Activated CD4-positive, alpha-beta T cell treated with anti-CD3 and anti-CD28 coated beads, Interleukin-2, amount 50 U/mL, for 4 hours (primary cell): ENCODE data around the gene CDH4.

Experiments used
- DNase-seq, 2 experiments: peaks; one replicate each; pipeline ENCODE4 v3.0.0-alpha.2; 2020

CDH4 gene

DNA sequence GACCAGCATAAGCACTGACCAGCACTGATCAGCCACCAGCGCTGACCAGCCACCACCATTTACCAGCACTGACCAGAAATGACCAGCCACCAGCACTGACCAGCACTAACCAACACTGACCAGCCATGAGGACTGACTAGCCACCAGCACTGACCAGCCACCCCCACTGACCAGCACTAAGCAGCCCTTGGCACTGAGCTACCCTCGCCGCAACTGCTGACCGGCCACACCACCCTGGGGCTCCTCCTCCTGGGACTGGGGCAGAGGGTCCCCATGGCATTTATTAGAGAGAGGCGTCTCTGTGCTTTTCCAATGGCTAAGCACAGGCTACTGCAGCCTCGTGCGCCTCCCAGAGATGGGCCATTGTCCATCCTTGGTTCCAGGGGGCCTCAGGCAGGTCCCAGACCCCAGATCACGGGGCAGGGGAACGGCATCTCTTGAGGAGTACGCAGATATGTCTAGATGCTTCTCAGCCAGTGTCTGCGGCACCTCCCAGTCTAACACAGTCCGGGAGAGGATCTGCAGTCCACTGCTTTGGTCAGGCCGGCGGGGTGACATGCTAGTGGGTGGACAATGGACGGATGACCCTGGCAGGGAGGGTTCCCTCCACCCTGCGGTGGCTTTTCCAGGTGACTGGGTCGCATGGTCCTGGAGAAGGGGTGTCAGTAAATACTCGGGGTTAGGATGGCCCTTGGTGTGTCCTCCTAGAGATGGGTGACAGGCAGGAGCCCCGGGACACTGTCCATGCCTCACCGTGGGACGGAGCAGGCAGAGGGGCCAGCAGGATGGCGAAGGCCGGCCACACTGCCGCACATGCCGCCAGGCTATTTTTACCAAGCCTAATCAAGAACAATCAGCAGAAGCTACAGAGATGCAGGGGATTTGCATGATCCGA is 645.6 kb downstream of the CDH4 start:
- no peak for DNase-seq

DNA sequence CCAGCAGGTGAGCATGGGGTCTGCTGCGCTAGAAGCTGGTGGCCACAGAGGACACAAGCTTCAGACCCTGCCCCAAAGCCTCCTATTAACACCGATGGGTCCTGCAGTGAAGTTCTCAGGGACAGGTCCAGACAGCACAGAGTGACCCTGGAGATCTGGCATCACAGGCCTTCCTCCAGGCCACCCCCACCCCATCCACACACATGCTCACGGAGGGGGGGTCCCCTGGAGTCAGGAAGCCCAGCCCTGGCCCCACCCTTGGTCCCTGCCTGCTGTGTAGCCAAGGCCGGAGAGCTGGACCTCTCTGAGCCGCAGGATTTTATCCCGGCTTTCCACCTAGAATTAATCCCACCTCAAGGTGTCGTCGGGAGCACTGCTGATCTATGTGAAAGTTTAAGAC is 646.3 kb downstream of the CDH4 start:
- DNase-seq = no peak

DNA sequence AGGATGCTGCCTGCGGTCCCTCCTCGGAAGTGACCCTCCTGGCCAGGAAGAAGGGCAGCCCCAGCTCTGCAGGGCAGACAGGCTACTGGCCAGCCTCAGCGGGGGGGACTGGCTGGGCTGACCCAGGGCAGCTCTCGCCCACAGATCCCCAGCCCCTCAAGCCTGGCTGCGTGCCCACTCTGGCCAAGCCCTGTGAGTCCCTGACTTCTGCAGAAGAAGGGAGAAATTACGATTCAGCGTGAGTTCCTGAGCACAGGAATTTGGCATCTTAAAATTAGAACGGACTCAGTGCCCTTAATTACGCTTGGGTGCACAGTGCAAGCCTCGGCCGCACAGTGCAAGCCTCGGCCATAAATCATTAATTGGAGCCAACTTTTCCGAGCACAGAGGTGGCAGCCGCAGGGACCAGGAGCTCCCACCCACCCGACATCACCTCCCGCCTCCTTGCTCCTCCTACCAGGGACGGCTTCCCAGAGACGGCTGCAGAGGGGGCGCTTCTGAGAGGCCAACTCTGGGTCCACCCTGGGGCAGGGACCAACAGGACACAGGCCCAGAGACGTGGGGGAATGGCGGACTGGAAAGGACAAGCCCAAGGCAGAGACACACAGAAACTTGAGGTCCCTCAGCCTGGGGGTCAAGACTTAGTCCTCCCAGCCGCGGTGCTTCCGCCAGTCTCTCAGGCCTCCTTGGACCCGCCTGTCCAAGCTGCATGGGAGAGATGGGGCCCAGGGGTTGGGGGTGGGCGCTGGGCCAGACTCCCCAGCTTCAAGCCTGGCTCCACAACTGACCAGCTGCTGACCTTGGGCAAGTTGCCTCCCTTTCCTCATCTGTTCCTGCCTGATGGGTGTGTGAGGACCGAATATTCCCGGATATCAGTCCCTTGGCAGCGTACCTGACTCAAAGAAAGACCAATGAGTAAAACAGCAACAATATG is 648.2 kb downstream of the CDH4 start:
- DNase-seq = no peak

DNA sequence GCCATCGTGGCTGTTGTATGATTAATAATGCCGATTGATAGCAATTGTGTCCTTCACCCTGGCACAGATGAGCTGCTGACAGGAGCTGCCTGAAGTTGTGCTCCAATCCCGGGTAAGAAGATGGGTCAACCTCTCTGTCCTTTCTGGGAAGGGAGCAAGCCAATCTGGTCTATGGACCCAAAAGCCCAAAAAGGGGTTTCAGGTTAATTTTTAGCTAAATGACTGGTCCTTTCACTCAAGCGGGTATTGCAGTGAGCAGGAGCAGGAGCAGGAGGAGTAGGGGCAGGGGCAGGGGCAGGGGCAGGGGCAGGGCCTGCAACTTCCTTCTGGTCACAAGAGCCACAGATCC is 648.9 kb downstream of the CDH4 start:
- no peak for DNase-seq

DNA sequence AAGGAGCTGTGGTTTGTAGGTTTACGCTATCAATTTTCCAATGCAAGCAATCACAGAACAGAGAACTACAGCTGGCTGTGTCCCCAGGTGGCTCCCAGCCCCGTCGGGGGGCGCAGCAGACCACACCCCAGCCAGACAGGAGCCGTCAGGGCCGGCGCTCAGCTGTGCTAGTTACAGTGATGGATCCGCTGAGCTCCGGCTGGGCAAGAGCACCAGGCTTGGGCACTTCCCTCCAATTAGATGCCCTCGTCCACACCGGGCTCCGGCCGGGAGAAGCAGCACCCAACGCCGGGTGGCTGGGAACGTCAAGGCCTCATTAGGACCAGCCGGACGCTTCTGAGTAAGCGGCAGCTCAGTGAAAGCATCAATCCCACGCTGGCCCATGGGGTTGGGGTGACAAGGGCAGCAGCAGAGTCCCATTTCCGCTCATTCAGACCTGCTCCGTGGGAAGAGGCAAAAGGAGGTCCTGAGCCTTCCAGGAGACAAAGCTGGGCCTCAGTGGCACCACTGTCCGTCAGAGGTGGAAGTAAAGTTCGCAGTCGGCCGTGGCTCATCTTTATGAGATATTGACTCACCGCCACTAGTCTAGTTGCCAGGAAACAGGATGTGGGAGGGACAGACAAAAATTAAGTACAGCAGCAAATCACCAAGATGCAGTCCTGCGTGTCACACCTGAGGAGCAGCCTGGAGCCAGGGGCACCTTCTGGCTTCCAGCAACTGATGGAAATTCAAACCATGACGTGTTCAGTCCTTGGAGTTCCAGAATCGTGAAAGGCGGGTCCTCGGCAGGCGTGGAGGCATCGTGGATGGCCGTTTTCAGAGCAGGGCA is 649.5 kb downstream of the CDH4 start:
- DNase-seq = no peak

DNA sequence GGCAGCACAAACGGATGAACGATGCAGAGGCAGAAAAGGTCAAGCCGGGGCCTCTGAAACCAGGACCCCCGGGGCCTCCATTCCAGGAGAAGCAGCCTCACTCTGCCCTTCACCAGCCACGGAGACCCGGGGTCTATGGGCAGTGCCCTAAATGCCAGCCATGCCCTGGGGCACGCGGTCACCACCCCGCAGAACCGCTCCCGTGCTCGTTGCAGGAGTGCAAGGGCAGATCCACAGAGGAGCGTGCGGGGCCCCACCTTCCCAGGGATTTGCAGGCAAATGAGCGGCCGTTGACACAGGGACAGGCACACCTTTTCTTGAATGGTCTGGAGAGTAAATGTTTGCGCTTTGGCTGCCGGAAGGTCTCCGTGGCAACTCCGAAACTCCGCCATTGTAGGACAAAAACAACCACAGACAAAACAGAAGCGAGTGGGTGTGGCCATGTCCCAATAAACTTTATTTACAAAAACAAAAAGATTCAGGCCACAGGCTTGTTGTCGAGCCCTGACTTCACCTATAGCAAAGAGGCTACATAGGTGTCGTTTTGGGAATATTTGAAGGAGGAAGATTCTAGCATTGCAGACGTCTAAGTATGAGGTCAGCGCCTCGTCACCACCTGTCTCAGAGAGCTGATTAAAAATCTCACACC is 650.3 kb downstream of the CDH4 start:
- no peak for DNase-seq

DNA sequence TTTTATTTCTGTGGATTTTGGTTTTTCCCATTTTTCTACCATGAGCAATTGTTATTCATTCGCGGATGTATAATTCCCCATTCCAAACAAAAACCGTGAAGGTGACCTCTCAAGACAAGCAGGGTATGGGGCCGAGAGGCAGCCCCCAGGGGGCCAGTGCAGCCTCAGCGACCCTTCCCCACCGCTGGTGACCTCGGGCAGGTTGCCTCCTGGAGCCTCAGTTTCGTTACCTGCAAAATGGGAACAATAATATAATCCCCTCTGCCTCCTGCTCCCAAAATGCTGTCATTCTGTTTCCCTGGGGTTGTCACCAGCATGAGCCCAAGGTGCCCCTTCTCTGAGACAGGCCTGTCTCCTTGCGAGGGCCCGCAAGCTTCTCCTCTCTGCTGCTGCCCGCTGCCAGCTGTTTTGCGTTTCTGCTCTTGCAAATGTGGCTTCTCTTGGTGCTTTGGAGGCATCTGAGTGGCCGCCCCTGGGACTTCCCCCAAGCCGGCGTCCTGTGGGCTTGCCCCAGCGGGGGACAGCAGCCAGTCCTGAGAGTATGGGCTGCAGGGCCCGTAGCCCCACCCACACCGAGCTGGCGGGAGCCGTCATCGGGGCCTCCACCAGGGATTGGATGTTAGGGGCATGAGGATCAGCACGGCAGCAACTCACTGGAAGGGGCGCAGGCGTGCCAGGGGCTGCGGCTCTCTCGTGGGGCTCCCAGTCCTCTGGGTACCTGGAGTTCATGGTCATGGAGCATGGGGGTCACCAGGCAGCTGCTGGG is 651.7 kb downstream of the CDH4 start:
- DNase-seq = no peak

DNA sequence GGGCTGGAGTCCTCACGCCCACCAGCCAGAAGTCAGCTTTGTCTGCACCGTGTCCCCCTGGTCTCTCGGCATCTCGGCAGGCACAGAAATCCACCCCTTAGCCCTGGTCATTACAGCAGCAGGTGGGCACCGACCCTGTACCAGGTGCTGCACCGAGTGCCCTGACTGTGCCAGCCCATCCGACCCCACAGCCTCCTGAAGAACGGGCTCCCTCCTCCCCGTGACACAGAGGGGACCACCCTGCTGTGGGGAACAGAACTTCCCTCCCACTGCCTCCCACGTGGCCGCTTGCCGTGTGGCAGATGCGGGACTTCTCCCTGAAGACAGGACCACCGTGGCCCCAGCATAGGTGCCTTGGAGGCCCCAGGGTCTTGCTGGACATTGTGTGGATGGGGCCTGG is 652.4 kb downstream of the CDH4 start:
- DNase-seq = no peak

DNA sequence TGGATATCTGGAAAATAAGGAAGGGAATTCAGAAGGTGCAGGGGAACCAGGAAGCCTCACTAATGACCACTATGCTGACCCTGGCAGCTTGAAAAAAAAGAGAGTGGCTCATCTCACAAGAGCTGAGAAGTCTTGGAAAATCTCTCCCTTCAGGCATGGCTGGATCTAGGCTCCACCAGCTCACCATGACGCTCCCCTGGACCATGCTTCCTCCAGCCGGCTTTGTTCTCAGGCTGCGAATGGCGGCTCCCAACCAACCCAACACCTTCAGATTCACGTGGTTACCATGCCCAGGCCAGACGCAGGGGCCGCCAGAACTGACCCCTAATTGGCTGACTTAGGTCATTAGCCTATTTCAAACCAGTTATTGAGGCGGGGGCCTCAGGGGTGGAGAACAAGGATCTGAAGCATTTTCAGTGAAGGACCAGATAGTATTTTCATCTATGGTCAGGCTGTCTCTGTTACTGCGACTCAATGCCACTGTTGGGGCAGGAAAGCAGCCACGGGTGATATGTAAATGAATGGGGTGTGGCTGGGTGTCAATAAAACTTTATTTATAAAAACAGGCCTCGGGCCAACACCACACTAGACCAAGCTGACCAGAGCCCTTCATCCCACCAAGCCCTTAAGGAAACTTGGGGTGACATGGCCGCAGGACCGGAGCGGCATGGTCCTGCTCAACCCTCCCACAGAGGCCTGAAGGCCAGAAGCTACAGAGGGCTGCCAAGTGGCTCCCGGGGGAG is 653.9 kb downstream of the CDH4 start:
- no peak for DNase-seq

DNA sequence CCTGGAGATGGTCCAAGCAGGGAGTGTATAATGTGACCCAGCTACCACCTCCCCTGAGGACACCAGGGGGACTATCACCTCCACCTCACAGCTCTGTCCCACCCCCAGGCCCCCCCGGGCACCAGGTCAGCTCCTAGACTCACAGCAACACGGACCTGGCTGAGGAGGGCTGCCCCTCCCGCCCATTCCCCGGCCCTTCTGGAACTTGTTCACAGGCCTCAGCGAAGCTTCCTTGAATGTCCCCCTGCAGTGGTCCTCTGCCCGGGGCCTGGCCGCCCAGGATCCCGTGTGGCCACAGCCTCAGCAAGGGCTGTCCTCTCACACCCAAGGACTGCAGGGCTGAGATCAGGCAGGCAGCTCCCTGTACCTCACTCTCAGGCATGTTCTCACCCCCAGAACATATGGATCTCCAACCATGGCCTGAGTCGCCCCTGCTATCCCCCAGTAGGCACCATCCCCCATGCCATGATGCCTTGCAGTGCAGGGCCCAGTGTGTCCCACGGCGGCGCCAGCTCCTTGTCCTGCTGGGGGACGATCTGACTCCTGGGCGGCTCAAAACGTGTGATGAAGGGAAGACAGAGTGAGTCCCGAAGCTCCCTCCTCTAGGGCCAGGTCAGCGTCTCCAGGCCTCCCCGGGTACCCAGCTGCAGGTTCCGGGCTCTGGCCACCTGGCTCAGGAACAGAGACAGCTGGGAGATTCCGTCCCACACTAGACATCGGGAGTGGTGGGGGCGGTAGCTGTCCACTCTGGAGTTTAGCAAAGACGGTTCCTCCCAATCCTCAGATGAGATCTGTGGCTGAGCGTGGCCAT is 655.2 kb downstream of the CDH4 start:
- DNase-seq = no peak

DNA sequence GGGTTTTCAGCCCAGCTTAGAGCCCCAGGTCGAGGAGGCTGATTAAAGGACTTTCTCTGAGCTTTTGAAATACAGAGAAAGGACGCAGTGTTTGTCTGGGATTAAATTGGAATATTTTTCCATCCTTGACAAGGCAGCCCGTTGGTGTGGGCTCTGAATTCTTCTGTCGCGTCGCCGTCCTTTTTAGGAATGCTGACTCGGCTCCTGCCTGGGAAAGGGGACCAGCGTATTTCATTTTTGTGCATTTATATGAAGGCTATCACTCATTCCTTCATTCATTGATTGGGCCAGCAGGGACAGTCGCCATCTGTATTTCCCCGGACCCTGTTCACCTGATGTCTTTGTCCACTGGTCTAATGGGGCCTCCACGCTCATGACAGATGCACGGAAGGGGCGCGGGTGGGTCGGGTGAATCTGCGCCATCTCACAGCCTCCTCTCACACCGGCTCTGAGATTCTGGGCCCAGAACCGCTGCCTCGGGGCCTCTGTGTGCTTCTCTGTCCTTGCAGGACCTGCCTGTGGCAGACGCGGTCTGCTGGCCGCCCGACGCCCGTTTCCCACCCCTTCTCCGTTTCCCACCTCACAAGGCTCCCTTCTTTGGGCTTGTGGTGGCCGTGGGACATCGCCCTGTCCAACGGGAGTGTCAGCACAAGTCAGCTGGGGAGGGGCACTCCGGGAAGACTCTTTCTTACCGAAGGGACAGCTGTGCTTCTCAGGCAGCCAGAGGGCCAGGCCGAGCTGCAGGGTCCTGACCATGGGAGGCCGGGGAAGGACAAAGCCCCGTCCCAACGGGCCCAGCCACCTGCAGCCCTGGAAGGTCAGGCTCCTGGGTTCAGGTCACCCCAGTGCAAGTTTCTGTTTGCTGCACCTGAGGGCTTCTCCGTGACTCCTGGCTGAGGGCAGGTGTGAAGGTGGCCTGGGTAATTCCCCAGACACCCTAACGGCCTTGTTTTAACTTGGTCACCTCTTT is 656.3 kb downstream of the CDH4 start:
- DNase-seq = no peak

DNA sequence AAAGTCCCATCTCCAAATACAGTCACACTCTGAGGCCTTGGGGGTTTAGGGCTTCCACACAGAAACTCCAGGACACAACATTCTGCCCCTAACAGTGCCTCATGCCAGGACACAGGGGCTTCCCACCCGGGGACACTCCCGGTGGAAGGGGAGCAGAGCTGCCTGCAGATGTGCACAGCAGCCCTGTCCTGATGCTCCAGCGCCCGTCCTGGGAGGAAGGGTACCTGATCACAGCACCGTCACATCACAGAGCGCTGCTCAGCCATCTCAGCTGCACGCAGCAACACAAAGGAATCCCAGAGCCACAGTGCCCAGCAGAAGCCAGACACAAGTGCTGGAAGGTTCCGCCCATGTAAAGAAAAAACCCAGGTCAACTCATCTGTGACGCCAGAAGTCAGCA is 657.0 kb downstream of the CDH4 start:
- DNase-seq = no peak

DNA sequence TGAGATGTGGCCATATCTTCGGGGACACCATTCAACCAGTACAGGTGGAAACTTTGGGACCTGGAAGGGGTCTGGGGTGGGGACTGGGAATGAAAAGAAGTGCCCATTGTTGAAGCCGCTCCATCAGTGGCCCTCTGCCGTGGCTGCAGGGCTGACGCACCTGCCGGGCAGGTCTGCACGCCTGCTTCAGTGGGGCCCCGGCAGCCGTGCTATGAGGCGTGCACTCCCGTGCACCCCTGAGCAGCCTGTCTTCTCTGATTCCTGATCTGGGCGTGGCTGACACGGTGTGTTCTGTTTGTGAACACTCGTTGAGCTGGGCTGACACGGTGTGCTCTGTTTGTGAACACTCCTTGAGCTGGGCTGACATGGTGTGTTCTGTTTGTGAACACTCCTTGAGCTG is 657.8 kb downstream of the CDH4 start:
- DNase-seq = no peak

DNA sequence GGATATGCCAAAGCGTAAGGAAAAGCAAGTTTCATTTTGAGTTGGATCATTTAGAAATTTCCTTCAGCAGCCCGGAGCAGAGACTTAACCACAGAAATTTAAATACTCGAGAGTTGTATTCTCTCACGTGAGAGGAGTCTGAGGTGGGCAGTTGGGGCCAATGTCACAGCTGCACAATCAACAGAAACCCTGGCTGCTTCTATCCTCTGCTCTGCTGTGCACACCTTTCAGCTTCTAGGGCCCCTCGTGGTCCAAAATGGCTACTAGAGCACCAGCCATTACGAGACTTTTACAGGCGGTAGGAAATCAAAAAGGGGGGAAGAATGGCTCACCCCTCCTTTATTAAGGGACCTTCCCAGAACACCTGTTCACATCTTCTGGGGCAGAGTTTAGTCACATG is 659.8 kb downstream of the CDH4 start:
- DNase-seq = no peak

DNA sequence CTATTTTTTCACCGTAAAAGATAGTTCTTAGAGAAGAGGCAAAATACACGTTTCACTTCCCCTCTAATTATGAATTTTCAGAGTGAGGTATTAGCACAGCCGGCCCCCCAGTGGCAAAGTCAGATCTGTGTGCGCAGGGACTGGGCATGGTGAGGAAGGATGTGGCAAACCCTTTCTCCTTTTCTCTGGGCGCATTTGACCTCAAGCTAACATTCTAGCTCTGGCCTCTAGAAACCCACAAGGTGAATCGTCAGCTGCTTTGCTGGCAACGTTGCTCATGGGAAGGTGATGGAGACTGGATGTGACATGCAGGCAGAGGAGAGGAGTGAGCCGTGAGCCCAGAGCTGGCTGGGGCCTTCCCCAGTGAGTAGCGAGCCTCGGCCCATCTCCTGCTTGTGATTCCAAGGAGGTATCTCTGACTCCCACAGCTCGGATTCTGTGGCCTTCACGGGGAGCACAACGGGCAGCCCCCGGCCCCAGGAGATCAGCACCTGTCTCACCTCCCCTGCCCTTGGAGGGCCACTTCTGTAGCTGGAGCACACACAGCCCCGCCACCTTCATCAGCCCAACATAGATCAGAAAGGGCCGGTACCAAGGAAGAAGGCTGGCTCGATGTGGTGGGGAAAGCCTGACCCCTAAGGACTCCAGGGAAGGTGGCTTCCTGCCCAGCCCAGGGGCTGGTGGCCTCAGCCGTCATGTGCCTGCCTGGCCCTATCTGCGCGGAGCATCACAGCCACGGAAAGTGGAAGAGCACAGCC is 660.8 kb downstream of the CDH4 start:
- no peak for DNase-seq

DNA sequence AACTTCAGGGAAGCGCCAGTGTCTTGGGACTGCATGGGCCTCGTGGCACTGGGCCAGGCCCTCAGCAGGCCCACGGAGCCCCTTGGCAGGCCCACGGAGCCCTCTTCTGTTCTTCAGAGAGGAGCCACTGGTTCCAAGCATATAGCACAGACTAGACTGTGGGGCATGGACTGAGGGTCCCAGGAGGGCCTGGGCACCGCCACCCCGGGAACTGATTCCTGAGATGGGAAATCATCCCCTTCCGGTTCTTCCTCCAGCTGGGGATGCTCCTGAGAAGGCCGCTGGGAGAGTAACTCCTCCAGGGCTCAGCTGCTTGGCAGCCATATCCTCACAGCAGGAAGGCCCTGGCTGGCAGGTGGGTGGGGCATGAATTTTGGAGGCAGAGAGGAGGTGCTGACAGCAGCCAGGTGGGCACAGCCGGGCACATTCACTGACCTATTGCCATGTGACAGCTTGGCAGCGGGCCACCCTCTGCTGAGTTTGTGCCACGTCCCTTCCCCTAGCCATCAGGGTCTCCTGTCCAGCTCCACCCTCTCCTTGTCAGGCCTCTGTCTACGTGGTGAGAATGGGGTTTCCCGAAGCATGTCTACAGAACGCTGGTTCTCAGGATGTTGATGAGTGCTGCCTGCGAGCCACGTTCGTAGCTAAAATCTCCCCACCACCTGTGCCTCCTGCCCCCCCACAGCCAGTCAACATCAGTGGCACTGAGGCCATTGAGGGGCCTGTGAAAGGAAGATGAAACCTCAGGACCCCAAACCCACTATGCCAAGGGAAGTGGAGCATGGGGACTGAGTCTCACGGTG is 661.6 kb downstream of the CDH4 start:
- DNase-seq = no peak

DNA sequence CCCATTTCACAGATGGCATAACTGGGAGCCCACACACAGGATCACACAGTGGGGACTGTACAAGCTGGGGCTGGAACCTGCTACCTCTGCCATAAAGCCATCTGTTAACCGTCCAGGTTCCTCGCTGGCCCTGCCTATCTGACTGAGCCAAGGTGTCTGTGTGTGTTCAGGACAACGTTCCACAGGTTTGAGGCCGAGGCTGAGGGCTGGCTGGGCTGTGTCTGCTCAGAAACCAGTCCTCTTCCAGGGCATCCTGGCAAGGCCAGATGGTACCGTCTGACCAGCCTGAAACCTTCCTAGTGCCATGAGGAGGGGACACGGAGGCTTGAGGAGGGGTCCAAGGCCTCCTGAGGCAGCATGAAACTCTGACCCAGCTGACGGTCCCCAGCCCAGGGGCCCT is 663.0 kb downstream of the CDH4 start:
- no peak for DNase-seq
